HuH-7.5 (cell line): Measurements from ENCODE around the gene ZNF764.

Experiments
- DNase-seq: peaks from one replicate; pipeline ENCODE4 v3.0.0; 2011; ENCODE audit warnings: low spot score

ZNF764 gene

DNA sequence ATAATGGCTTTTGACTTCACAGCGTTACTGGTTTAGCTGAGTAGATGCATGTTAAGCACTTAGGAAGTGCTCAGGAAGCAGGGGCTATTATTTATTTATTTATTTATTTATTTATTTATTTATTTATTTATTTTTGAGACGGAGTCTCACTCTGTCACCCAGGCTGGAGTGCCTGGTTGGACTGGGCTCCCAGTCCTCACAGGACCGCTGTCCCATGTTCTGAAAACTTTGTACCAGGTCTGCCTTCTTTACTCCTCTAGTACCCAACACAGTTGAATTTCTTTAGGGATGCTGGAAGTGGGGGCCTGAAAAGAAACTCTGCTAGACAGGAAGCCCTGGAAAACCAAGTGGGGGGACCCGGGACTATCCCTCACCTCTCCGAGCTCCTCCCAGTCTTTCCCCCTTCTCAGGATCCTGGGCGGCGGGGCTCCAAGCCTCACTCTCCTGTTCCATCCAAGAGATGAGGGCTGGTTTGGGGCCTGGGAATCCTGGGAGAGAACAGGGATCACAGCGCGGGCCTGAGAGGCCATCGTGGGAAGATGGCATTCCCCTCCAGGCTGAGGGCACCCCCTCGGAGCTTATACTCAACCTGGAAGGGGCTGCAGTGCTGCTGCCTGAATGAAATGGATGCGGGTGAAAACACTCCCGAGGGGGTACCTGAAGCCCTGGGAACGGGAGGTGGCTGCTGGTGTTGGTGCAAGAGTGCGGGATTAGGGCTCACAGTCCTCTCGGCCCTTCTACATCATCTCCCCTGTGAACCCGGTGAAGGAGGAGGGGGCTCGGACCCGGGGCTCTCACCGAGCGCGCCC lies 12.7 kb upstream of the ZNF764 start:
- peak; percentile 52 for DNase-seq

DNA sequence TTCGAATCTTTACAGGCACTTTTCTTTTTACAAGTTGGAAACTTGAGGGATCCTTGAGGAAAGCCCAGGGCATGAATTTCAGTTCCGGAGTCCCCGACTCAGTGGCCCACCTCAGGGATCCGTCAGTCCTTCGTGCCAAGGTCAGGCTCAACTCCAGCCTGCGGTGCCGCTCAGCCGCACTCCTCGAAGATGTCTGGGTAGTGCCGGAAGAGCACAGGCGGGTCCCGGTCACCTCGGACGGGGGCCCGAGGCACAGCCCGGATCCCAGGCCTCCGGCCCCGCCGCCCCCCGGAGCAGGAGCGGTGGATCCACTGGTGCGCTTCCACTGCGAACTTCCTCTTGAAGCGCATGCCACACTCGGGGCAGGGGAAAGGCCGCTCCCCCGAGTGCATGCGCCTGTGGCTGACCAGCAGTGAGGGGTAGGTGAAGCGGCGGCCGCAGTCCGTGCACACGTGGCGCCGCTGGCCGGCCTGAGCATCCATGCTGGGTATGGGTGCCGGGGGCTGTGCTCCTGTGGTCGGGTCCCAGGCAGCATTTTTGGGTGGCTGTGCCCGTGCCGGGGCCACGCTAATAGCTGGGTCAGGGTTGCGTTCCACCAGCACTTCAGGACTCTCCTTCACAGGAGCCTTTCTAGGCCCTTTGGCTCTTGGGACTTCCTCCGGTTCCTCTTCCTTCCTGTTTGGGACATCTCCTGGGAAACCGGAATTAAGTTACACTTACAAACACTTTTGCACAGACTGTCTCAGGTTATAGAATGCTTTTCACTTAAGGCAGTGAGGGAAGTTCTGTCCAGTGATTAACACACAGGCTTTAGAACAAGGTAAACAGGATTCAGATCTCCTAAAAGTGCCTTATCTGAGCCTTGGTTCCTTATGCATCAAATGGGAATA lies 11.8 kb upstream of the ZNF764 start:
- no peak for DNase-seq

DNA sequence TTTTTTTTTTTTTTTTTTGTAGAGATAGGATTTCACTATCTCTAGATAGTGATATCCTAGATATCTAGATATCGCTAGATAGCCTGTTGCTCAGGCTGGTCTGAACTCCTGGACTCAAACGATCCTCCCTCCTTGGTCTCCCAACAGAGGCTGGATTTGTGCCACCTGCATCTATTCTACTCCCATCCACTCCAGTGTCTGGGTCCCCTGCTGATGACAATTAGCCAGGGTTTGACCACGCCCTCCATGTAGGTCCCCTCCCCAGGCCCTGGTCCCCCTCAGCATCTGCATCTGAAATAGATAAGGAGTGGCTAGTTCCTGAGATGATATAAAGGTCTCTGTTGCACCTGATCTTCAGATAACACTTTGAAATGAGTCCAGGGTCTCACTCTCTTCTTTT lies 11.1 kb upstream of the ZNF764 start:
- DNase-seq: no peak

- DNase-seq: no peak
These were observed 9.9 kb upstream of the ZNF764 start for GRCh38 chr16:30567991-30568638.

- DNase-seq: no peak
These were observed 9.2 kb upstream of the ZNF764 start for GRCh38 chr16:30567160-30567990.

- DNase-seq: no peak
These were observed 8.4 kb upstream of the ZNF764 start for GRCh38 chr16:30566531-30566930.

GRCh38 chr16:30565984-30566383 lies 7.8 kb upstream of the ZNF764 start:
- no peak for DNase-seq

GRCh38 chr16:30565526-30565925 lies 7.4 kb upstream of the ZNF764 start:
- DNase-seq: no peak

- DNase-seq: no peak
These were observed 3.8 kb upstream of the ZNF764 start for GRCh38 chr16:30562021-30562420.

DNA sequence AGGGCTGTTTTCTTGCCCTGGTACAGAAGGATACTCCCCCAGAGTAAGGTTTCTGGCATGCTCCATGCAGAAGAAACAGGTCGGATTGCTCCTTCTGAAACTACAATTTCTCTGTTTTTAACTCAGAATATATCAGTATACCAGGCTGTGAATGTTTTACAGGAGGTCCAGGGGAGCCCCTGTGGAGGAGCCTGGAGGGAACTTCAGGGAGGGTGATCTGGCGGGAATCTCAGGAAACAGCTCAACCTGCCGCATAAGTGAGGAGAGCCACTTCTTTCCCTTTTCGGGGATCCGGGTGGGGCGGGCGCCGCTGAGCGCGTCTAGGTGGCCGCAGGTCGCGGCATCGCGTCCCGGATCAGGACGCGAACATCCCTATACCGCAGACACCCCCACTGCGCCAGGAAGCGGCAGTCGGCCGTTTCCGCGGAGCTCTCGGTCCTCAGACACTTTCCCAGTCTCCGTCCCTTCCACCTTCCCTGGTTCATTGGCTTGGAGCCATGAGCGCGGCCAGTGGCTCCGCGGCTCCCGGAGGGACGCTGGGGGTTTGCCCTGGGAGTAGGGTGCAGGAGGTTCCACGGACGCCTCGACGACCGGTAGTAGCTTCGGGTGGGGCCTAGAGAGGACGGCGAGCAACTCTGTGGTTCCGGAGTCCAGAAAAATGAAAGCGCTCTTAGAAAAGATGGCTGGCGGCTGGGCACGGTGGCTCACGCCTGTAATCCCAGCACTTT lies 3.1 kb upstream of the ZNF764 start:
- no peak for DNase-seq

DNA sequence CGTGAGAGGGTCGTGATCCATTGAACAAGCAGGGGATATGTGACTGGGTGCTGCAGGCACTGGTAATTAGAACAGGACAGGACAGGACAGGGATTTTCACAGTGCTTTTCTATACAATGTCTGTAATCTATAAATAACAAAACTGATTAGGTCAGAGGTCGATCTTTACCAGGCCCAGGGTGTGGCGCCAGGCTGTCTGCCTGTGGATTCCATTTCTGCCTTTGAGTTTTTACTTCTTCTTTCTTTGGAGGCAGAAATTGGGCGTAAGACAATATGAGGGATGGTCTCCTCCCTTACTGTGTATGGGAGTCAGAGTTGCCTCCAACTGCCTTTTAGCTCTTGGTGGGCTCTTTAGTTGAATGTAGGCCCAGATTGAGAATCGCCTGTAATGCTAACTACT lies 1.5 kb upstream of the ZNF764 start:
- DNase-seq: no peak

DNA sequence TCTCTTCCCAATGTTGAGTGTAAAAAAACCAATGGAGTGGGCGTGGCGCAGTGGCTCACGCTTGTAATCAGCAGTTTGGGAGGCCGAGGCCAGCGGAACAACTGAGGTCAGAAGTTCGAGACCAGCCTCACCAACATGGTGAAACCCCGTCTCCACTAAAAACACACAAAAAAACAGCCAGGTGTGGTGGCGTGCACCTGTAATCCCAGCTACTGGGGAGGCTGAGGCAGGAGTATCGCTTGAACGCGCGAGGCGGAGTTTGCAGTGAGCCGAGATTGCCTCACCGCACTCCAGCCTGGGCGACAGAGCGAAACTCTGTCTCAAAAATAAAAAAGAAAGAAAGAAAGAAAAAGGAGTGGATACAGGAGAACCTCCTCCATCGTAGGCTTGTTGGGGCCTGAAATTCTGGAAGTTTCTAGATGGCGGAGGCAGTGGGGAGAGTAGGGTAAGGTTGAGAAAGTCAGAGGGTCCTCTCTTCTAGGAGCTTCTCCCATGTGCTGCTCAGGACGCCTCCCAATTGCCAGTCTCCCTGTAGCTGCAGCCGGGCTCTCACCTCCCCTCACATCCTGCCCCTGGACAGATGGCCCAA lies 709 bp upstream of the ZNF764 start:
- no peak for DNase-seq

DNA sequence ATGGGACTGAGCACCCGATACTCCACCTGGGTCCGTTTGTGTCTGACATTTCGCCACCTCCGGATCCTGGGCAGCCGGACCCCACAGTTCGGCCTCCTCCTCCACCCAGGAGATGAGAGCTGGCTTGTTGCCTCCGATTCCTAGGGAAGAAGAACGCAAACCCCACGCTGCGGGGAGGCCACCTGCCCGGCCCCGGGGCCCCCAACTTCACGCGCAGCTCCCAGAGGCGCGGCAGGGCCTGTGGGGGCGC lies 542 bp downstream of the ZNF764 start:
- DNase-seq: no peak

DNA sequence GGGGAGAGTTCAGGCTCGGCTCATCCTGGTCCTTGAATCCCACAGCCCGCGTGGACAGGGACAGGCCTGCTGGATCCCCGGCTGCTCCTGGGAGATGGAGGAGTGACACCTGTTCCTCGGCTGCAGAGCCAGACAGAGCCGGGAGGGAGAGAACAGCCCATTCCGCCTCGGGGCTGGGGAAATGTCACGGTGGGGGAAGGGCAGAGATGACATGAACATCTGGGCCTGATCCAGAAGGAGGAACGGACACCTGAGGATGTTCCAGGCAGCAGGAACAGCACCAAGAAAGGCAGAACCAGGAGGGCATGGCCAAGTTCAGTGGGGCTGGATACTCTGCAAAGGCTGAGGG lies 2.1 kb downstream of the ZNF764 start:
- DNase-seq: no peak

- DNase-seq: no peak
These were observed 2.7 kb downstream of the ZNF764 start for GRCh38 chr16:30555315-30556124.

GRCh38 chr16:30554557-30555314 lies 3.4 kb downstream of the ZNF764 start:
- no peak for DNase-seq

- no peak for DNase-seq
These were observed 4.7 kb downstream of the ZNF764 start for GRCh38 chr16:30553393-30553899.

GRCh38 chr16:30552956-30553355 lies 5.2 kb downstream of the ZNF764 start:
- no peak for DNase-seq

DNA sequence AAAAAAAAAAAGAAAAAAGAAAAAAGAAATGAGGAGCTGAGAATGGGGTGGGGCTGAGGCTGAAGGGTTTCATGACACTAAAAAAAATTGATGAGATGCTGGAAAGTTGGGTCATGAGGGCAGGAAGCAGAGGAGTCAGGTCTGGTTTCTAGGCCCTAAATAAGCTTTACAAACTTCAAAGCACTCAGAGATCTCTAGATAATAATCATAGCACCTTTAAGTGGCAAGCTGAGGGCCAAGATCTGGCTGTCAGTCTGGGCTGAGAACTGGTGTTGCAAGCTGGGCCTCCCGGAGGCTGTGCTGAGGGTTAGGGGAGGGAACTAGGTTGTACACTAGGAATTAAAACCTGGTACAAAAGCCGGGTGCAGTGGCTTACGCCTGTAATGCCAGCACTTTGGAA lies 6.4 kb downstream of the ZNF764 start:
- DNase-seq: no peak
